ENCODE measurements around the gene TMEM247.

DNA sequence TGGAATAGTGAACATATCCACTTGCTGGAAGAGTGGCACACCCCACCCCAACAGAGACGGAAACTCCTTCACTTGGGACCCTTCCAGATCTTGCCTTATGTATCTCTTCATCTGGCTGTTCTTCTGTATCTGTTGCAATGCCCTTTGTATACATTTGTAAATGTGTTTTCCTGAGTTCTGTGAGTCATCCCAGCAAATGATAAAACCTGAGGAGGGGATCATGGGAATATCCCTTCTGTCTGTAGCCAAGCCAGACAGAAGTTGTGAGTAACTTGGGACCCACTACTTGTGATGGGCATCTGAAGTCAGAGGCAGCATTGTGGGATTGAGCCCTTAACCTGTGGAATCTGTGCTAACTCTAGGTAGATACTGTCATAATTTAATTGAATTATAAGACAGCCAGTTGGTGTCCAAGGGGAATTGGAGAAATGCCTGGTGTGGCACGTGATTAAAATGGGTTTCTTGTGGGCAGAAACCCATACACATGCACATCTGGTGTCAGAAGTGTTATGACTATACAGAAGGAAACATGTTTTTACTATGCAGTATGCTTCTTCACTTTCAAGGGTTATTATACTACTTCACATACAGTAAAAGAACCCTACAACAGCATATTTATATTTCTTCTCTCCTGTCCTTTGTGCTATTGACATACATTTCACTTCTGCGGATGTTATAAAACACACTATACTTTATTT lies 32.3 kb upstream of the TMEM247 start:
- no peak for TF ChIP-seq POLR2A (IDR thresholded peaks at IDR 0.05)
- TF ChIP-seq, protein P1, sequence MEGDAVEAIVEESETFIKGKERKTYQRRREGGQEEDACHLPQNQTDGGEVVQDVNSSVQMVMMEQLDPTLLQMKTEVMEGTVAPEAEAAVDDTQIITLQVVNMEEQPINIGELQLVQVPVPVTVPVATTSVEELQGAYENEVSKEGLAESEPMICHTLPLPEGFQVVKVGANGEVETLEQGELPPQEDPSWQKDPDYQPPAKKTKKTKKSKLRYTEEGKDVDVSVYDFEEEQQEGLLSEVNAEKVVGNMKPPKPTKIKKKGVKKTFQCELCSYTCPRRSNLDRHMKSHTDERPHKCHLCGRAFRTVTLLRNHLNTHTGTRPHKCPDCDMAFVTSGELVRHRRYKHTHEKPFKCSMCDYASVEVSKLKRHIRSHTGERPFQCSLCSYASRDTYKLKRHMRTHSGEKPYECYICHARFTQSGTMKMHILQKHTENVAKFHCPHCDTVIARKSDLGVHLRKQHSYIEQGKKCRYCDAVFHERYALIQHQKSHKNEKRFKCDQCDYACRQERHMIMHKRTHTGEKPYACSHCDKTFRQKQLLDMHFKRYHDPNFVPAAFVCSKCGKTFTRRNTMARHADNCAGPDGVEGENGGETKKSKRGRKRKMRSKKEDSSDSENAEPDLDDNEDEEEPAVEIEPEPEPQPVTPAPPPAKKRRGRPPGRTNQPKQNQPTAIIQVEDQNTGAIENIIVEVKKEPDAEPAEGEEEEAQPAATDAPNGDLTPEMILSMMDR (IDR thresholded peaks at IDR 0.05), result no peak
